ENCODE results near the gene SLC37A2. TPM values are rescaled to one million over a fixed set of nuclear protein-coding genes. Genes with fewer than 3 reads are reported as not detected.

Gene SLC37A2
- total RNA-seq, 2 experiments from 2014 or later = 3.5 TPM

Other genes with a start within 250 kb of the SLC37A2 start
- 10 to 100 TPM; 19.6 to 23.7 TPM for gene ROBO3, start 197.9 kb upstream of the SLC37A2 start, total RNA-seq
- gene ROBO4, start 165.4 kb upstream of the SLC37A2 start, total RNA-seq = not detected
- not detected for gene HEPN1, start 144.1 kb upstream of the SLC37A2 start, total RNA-seq
- gene HEPACAM, start 127.3 kb upstream of the SLC37A2 start, total RNA-seq = not detected
- 1 to 10 TPM; 5.9 to 6.6 TPM for gene CCDC15, start 109.1 kb upstream of the SLC37A2 start, total RNA-seq
- gene TMEM218, start 48.3 kb downstream of the SLC37A2 start, total RNA-seq = 10 to 100 TPM; 13.1 to 14.3 TPM
- gene PKNOX2, start 101.4 kb downstream of the SLC37A2 start, total RNA-seq = not detected

Data from activated naive CD8-positive, alpha-beta T cell treated with anti-CD3 and anti-CD28 coated beads, Interleukin-2, amount 10 ng/mL, durations not matched to agents 7 days and 5 days (primary cell).